Superior temporal gyrus (tissue), 1 donor: ENCODE measurements around the gene RESF1.

Experiments used
- DNase-seq: peaks from one replicate; pipeline ENCODE4 v3.0.0-alpha.2; 2016; ENCODE audit errors: extremely low spot score

RESF1 gene

DNA sequence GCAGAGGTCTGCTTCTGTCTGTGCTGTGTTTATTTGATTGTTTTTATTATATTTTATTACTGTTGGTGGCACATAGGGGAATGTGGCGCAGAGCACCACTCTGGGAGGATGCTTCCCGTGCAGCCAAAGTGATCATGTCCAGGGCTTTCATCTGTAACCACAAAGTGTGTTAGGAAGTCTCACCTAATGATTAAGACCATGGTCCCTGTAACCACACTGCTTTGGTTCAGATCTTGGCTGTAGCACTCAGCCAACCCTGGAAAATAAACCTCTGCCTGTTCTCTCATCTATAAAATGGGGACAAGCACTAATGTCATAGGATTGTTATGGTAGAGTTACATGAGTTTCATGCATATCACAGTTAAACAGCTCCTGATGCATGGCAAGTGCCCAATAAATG is 1.9 kb downstream of the RESF1 start:
- no peak for DNase-seq

- no peak for DNase-seq
Measured at GRCh38 chr12:31962076-31962475, 2.9 kb downstream of the RESF1 start.

DNA sequence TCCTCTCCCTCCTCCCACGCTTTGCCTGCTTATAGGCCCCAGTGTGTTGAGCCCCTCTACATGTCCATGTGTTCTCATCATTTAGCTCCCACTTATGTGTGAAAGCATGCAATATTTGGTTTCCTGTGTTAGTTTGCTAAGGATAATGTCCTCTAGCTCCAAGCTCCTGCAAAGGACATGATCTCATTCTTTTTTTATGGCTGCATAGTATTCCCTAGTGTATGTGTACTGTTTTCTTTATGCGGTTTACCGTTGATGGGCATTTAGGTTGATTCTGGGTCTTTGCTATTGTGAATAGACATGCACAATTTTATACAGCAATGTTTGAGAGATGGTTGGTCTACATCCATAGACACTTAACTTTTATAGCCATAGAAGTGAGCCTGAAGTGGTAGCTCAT is 5.1 kb downstream of the RESF1 start:
- no peak for DNase-seq

DNA sequence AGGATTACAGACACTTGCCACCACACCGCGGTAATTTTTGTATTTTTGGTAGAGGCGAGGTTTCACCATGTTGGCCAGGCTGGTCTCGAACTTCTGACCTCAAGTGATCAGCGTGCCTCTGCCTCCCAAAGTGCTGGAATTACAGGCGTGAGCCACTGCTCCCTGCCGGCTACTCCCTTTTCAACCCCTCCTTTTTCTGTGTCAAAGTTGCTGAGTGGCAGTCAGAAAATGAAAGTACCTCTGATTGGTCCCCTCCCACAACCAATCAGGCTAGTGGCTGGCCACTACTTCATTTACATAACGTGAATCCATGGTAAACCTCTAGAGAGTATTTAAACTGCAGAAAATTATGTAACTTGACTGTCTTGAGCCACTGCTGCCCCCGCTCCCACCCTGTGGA is 5.9 kb downstream of the RESF1 start:
- no peak for DNase-seq

GRCh38 chr12:31966558-31967205 is 7.5 kb downstream of the RESF1 start:
- no peak for DNase-seq

GRCh38 chr12:31967539-31967938 is 8.3 kb downstream of the RESF1 start:
- no peak for DNase-seq

- no peak for DNase-seq
Measured at GRCh38 chr12:31970199-31970598, 11.0 kb downstream of the RESF1 start.

GRCh38 chr12:31973818-31974217 is 14.6 kb downstream of the RESF1 start:
- DNase-seq, result no peak

- no peak for DNase-seq
Measured at GRCh38 chr12:31974673-31975072, 15.5 kb downstream of the RESF1 start.

- DNase-seq, result no peak
Measured at GRCh38 chr12:31984806-31985591, 25.8 kb downstream of the RESF1 start.

GRCh38 chr12:31985832-31986231 is 26.6 kb downstream of the RESF1 start:
- DNase-seq, result no peak

DNA sequence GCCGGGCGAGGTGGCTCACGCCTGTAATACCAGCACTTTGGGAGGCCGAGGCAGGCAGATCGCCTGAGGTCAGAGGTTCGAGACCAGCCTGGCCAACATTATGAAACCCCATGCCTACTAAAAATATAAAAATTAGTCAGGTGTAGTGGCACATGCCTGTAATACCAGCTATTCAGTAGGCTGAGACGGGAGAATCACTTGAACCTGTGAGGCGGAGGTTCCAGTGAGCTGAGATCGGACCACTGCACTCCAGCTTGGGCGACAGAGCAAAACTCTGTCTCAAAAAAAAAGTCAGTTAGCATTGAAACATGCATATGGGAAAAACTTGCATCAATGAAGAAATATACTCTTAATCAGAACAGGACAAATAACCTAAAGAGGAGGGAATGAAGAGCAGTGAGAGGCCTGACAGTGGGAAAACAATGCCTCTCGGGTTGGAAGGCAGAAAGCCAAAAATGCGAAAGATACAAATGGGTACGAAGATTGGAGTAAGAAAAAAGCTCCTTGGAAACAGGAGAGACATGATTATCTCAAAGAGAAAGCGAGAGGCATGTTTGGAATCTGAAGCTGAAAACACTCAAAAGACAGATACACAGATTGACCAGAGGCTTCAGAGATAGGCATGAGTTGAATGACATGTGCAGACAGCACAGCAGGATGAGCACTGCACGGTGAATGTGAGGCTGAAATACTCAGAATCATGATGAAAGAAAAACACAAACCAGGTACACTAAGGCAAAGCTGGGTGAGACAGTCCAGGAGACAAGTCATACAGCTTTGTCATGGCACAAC is 30.6 kb downstream of the RESF1 start:
- DNase-seq, result no peak

DNA sequence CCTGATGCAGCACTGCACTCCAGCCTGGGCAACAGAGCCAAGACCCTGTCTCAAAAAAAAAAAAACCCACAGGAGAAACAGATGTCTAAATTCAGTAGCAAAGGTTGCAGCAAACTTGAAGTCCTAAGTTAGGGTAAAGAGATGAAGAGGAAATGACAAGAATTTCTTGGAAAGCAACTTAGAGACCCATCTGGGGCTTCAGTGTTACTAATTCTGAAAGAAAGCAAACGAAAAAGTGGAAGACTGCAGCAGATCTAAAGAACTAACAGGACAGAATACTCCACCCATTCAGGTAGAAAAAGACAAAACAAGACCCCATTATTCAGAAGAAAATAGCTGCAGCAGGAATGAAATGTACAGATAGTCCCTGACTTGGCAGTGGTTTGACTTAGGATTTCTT is 31.9 kb downstream of the RESF1 start:
- no peak for DNase-seq

- no peak for DNase-seq
Measured at GRCh38 chr12:31991815-31992214, 32.6 kb downstream of the RESF1 start.

DNA sequence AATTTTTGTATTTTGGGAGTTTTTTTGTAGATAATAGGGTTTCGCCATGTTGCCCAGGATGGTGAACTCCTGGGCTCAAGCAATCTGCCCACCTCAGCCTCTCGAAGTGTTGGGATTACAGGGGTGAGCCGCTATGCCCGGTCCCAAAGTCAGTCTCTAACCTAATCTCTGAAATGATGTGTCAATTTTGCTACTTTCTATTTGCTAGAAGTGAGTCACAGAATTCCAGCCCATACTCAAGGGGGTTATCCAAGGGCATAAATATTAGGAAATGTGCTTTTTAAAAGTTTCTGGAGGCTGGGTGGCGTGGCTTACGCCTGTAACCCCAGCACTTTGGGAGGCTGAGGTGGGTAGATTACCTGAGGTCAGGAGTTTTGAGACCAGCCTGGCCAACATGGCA is 40.5 kb downstream of the RESF1 start:
- no peak for DNase-seq

GRCh38 chr12:32000373-32001005 is 41.3 kb downstream of the RESF1 start:
- no peak for DNase-seq

GRCh38 chr12:32002848-32003493 is 43.8 kb downstream of the RESF1 start:
- no peak for DNase-seq

- no peak for DNase-seq
Measured at GRCh38 chr12:32003654-32004053, 44.4 kb downstream of the RESF1 start.

DNA sequence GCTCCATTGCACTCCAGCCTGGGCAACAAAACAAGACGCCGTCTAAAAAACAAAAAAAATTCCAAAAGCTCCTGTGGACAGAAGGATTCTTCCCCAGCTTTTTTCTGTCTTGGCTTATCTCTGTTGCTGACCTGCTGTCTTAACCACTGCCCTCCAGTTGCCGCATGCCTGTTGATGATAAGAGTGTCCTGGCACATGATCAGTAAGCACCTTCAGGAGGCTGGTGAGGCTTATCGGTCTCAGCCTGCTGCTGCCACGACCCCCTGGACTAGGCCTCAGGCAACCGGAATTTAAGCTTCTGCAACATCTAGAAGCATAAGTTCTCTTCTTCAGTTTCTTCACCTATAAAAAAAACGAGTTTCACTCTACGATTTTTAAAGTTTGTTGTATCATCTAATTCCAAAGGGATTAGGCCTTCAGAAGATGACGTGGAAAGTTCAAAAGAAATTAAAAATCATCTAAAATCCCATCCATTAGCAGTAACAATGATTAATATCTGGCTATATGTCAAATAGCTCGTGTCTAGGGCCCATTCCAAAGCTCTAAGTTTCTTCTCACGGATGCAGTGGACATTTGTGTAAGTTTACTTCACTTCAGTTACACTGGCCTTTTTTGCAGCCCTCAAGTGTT is 46.4 kb downstream of the RESF1 start:
- no peak for DNase-seq
